ENCODE measurements around the gene NHSL1.

NHSL1 gene

GRCh38 chr6:138482816-138483215, 16.5 kb downstream of the NHSL1 start:
- no peaks in the 10 kb centered on the region for H3K9me3 Mint-ChIP-seq
- H3K4me3 Mint-ChIP-seq: no peak overlapping the region
- no peaks in the 10 kb centered on the region for H3K4me1 Mint-ChIP-seq (ENCODE audit: low read depth)
- peaks cover 7% of the 10 kb centered on the region for H3K36me3 Mint-ChIP-seq (ENCODE audit: low read depth)
- no peaks in the 10 kb centered on the region for H3K27me3 Mint-ChIP-seq
- intact Hi-C loops (cut with micrococcal nuclease): no loop called here
- no peak overlapping the region for H3K27ac Mint-ChIP-seq

GRCh38 chr6:138480279-138480949, 18.9 kb downstream of the NHSL1 start:
- H3K27ac Mint-ChIP-seq: no peak overlapping the region
- peaks cover 7% of the 10 kb centered on the region for H3K36me3 Mint-ChIP-seq (ENCODE audit: low read depth)
- intact Hi-C loops (cut with micrococcal nuclease): no loop called here
- H3K4me1 Mint-ChIP-seq (ENCODE audit: low read depth): no peaks in the 10 kb centered on the region
- H3K9me3 Mint-ChIP-seq: no peaks in the 10 kb centered on the region
- H3K27me3 Mint-ChIP-seq: no peaks in the 10 kb centered on the region
- no peak overlapping the region for H3K4me3 Mint-ChIP-seq

GRCh38 chr6:138477913-138478539, 21.3 kb downstream of the NHSL1 start:
- no peaks in the 10 kb centered on the region for H3K27me3 Mint-ChIP-seq
- H3K4me1 Mint-ChIP-seq (ENCODE audit: low read depth): no peaks in the 10 kb centered on the region
- H3K36me3 Mint-ChIP-seq (ENCODE audit: low read depth): peaks cover 7% of the 10 kb centered on the region
- intact Hi-C loops (cut with micrococcal nuclease): no loop called here
- H3K27ac Mint-ChIP-seq: no peak overlapping the region
- no peaks in the 10 kb centered on the region for H3K9me3 Mint-ChIP-seq
- H3K4me3 Mint-ChIP-seq: no peak overlapping the region

GRCh38 chr6:138476116-138476515, 23.2 kb downstream of the NHSL1 start:
- H3K27ac Mint-ChIP-seq: no peak overlapping the region
- H3K4me1 Mint-ChIP-seq (ENCODE audit: low read depth): no peaks in the 10 kb centered on the region
- H3K4me3 Mint-ChIP-seq: no peak overlapping the region
- no peaks in the 10 kb centered on the region for H3K9me3 Mint-ChIP-seq
- intact Hi-C loops (cut with micrococcal nuclease): no loop called here
- no peaks in the 10 kb centered on the region for H3K27me3 Mint-ChIP-seq
- H3K36me3 Mint-ChIP-seq (ENCODE audit: low read depth): peaks cover 7% of the 10 kb centered on the region

- no peak overlapping the region for H3K27ac Mint-ChIP-seq
- H3K36me3 Mint-ChIP-seq (ENCODE audit: low read depth): peaks cover 6% of the 10 kb centered on the region
- no peaks in the 10 kb centered on the region for H3K9me3 Mint-ChIP-seq
- H3K4me3 Mint-ChIP-seq: no peak overlapping the region
- H3K27me3 Mint-ChIP-seq: no peaks in the 10 kb centered on the region
- intact Hi-C loops (cut with micrococcal nuclease): no loop called here
- H3K4me1 Mint-ChIP-seq (ENCODE audit: low read depth): no peaks in the 10 kb centered on the region
Observed at GRCh38 chr6:138473144-138473543, 26.1 kb downstream of the NHSL1 start.

- no peaks in the 10 kb centered on the region for H3K27me3 Mint-ChIP-seq
- intact Hi-C loops (cut with micrococcal nuclease): no loop called here
- peaks cover 5% of the 10 kb centered on the region for H3K9me3 Mint-ChIP-seq
- no peak overlapping the region for H3K4me3 Mint-ChIP-seq
- peaks cover 24% of the 10 kb centered on the region for H3K36me3 Mint-ChIP-seq (ENCODE audit: low read depth)
- no peaks in the 10 kb centered on the region for H3K4me1 Mint-ChIP-seq (ENCODE audit: low read depth)
- H3K27ac Mint-ChIP-seq: no peak overlapping the region
Observed at GRCh38 chr6:138468320-138469015, 30.8 kb downstream of the NHSL1 start.

GRCh38 chr6:138467901-138468300, 31.4 kb downstream of the NHSL1 start:
- Mint-ChIP-seq H3K9me3 (peaks cover 5% of the 10 kb centered on the region), H3K27ac (no peak overlapping the region), H3K36me3 (ENCODE audit: low read depth) (peaks cover 30% of the 10 kb centered on the region), H3K27me3 (no peaks in the 10 kb centered on the region), H3K4me1 (ENCODE audit: low read depth) (no peaks in the 10 kb centered on the region), H3K4me3 (no peak overlapping the region)
- intact Hi-C loops (cut with micrococcal nuclease): no loop called here

- H3K9me3 Mint-ChIP-seq: peaks cover 5% of the 10 kb centered on the region
- no peak overlapping the region for H3K4me3 Mint-ChIP-seq
- peaks cover 35% of the 10 kb centered on the region for H3K36me3 Mint-ChIP-seq (ENCODE audit: low read depth)
- intact Hi-C loops (cut with micrococcal nuclease): no loop called here
- H3K27me3 Mint-ChIP-seq: no peaks in the 10 kb centered on the region
- no peaks in the 10 kb centered on the region for H3K4me1 Mint-ChIP-seq (ENCODE audit: low read depth)
- H3K27ac Mint-ChIP-seq: no peak overlapping the region
Observed at GRCh38 chr6:138465007-138465645, 34.2 kb downstream of the NHSL1 start.

- Mint-ChIP-seq H3K27ac (no peak overlapping the region), H3K4me3 (no peak overlapping the region), H3K4me1 (ENCODE audit: low read depth) (no peaks in the 10 kb centered on the region), H3K36me3 (ENCODE audit: low read depth) (peaks cover 29% of the 10 kb centered on the region), H3K9me3 (peaks cover 5% of the 10 kb centered on the region), H3K27me3 (no peaks in the 10 kb centered on the region)
- intact Hi-C loops (cut with micrococcal nuclease): no loop called here
Observed at GRCh38 chr6:138464085-138464484, 35.2 kb downstream of the NHSL1 start.

GRCh38 chr6:138461647-138462046, 37.6 kb downstream of the NHSL1 start:
- Mint-ChIP-seq H3K27me3 (no peaks in the 10 kb centered on the region), H3K9me3 (peaks cover 5% of the 10 kb centered on the region), H3K27ac (no peak overlapping the region), H3K36me3 (ENCODE audit: low read depth) (peaks cover 29% of the 10 kb centered on the region), H3K4me3 (no peak overlapping the region), H3K4me1 (ENCODE audit: low read depth) (peaks cover 2% of the 10 kb centered on the region)
- intact Hi-C loops (cut with micrococcal nuclease): no loop called here

- Mint-ChIP-seq H3K4me1 (ENCODE audit: low read depth) (peaks cover 18% of the 10 kb centered on the region), H3K27me3 (no peaks in the 10 kb centered on the region), H3K36me3 (ENCODE audit: low read depth) (no peaks in the 10 kb centered on the region), H3K27ac (no peak overlapping the region), H3K4me3 (no peak overlapping the region), H3K9me3 (no peaks in the 10 kb centered on the region)
- intact Hi-C loops (cut with micrococcal nuclease): no loop called here
Observed at GRCh38 chr6:138456401-138456790, 42.9 kb downstream of the NHSL1 start.

GRCh38 chr6:138455746-138456400, 43.4 kb downstream of the NHSL1 start:
- peaks cover 18% of the 10 kb centered on the region for H3K4me1 Mint-ChIP-seq (ENCODE audit: low read depth)
- no peak overlapping the region for H3K4me3 Mint-ChIP-seq
- H3K9me3 Mint-ChIP-seq: no peaks in the 10 kb centered on the region
- intact Hi-C loops (cut with micrococcal nuclease): no loop called here
- no peaks in the 10 kb centered on the region for H3K27me3 Mint-ChIP-seq
- H3K36me3 Mint-ChIP-seq (ENCODE audit: low read depth): no peaks in the 10 kb centered on the region
- no peak overlapping the region for H3K27ac Mint-ChIP-seq

- Mint-ChIP-seq H3K27ac (no peak overlapping the region), H3K4me1 (ENCODE audit: low read depth) (peaks cover 18% of the 10 kb centered on the region), H3K36me3 (ENCODE audit: low read depth) (no peaks in the 10 kb centered on the region), H3K9me3 (no peaks in the 10 kb centered on the region), H3K4me3 (no peak overlapping the region), H3K27me3 (no peaks in the 10 kb centered on the region)
- intact Hi-C loops (cut with micrococcal nuclease): no loop called here
Observed at GRCh38 chr6:138454981-138455706, 44.1 kb downstream of the NHSL1 start.
